ENCODE measurements around the gene JAGN1. TPM values are rescaled to one million over a fixed set of nuclear protein-coding genes. Genes with fewer than 3 reads are reported as not detected.

The JAGN1 gene
- total RNA-seq, 4 donors from 2014 or later: 24.7 to 40.8 (median 33.3) TPM

- TF ChIP-seq POLR2A (IDR thresholded peaks at IDR 0.05) (no peak), CTCF (IDR thresholded peaks at IDR 0.05) (no peak)
- intact Hi-C loops (cut with DNase I): loop anchor here (10.0 kb wide), 1 partner anchor 73 kb away; no protein-coding TSS in a partner anchor
- Histone ChIP-seq H3K36me3 (peaks cover 5 to 47% (median 10%) of the 10 kb centered on the region in 3 donors), H3K9me3 (no peaks in the 10 kb centered on the region), H3K27ac (no peak overlapping the region), H3K27me3 (no peaks in the 10 kb centered on the region), H3K4me1 (peaks cover 0 to 20% (median 0%) of the 10 kb centered on the region in 3 donors), H3K4me3 (no peak overlapping the region)
- 77 to 78% methylated on average over 4 of the region's 4 CpGs for WGBS, 2 donors
- no peak for DNase-seq
These were observed 51.8 kb downstream of the JAGN1 start for GRCh38 chr3:9942164-9942563.

- DNase-seq: no peak
- H3K9me3 ChIP-seq: no peaks in the 10 kb centered on the region
- no peak overlapping the region for H3K4me3 ChIP-seq
- no peaks in the 10 kb centered on the region for H3K27me3 ChIP-seq
- H3K4me1 ChIP-seq: peaks cover 5 to 30% (median 7%) of the 10 kb centered on the region in 3 donors
- TF ChIP-seq POLR2A (IDR thresholded peaks at IDR 0.05) (no peak), CTCF (IDR thresholded peaks at IDR 0.05) (no peak)
- intact Hi-C loops (cut with DNase I): loop anchor here (10.0 kb wide), 1 partner anchor 72 kb away; no protein-coding TSS in a partner anchor
- 78 to 80% methylated on average over 7 to 9 of the region's 11 CpGs for WGBS, 2 donors
- H3K27ac ChIP-seq: no peak overlapping the region
- peaks cover 0 to 38% (median 5%) of the 10 kb centered on the region in 3 donors for H3K36me3 ChIP-seq
These were observed 52.7 kb downstream of the JAGN1 start for GRCh38 chr3:9942934-9943690.

Small RNA genes within 50 kb of the gene (small RNA-seq; reads per million reads assigned to genes)
- 0 reads per million in 4 donors for gene RNU6-882P

Other genes starting within 250 kb of the JAGN1 start
- gene MTMR14, start 241.1 kb upstream of the JAGN1 start, total RNA-seq: 10 to 100 TPM; 21.4 to 29.6 (median 22.9) TPM
- gene CPNE9, start 186.8 kb upstream of the JAGN1 start, total RNA-seq: not detected
- 10 to 100 TPM in 3 of 4 donors, 1 to 10 TPM in 1; 9.8 to 18.3 (median 15.4) TPM for gene BRPF1, start 158.9 kb upstream of the JAGN1 start, total RNA-seq
- gene OGG1, start 140.7 kb upstream of the JAGN1 start, total RNA-seq: 10 to 100 TPM in 2 of 4 donors, 1 to 10 TPM in 2; 9.5 to 20.6 (median 10.5) TPM
- gene CAMK1, start 120.7 kb upstream of the JAGN1 start, total RNA-seq: 10 to 100 TPM in 2 of 4 donors, 1 to 10 TPM in 2; 2.9 to 19.6 (median 7.6) TPM
- gene TADA3, start 98.1 kb upstream of the JAGN1 start, total RNA-seq: 10 to 100 TPM; 34.7 to 54.4 (median 44.8) TPM
- 100 to 1,000 TPM; 125 to 244 (median 167) TPM for gene ARPC4, start 97.5 kb upstream of the JAGN1 start, total RNA-seq
- gene TTLL3, start 80.3 kb upstream of the JAGN1 start, total RNA-seq: 10 to 100 TPM in 3 of 4 donors, 1 to 10 TPM in 1; 7.6 to 29.2 (median 10.2) TPM
- gene RPUSD3, start 46.6 kb upstream of the JAGN1 start, total RNA-seq: 10 to 100 TPM; 34.7 to 46.4 (median 41.4) TPM
- not detected for gene CIDEC, start 10.4 kb upstream of the JAGN1 start, total RNA-seq
- 10 to 100 TPM in 3 of 4 donors, 1 to 10 TPM in 1; 7.5 to 15.3 (median 12.1) TPM for gene IL17RE, start 12.2 kb downstream of the JAGN1 start, total RNA-seq
- 10 to 100 TPM; 30.6 to 48.7 (median 37.4) TPM for gene IL17RC, start 26.5 kb downstream of the JAGN1 start, total RNA-seq
- gene CRELD1, start 43.2 kb downstream of the JAGN1 start, total RNA-seq: 10 to 100 TPM; 10.8 to 17.0 (median 13.8) TPM
- 1 to 10 TPM in 2 of 4 donors, under 1 TPM in 2; 0.72 to 1.9 (median 1.0) TPM for gene PRRT3, start 61.8 kb downstream of the JAGN1 start, total RNA-seq
- gene EMC3, start 96.2 kb downstream of the JAGN1 start, total RNA-seq: 100 to 1,000 TPM in 1 of 4 donors, 10 to 100 TPM in 3; 36.4 to 113 (median 82.5) TPM
- 10 to 100 TPM in 2 of 4 donors, 1 to 10 TPM in 2; 3.8 to 15.5 (median 11.1) TPM for gene FANCD2, start 135.8 kb downstream of the JAGN1 start, total RNA-seq
- not detected for gene FANCD2OS, start 217.6 kb downstream of the JAGN1 start, total RNA-seq
- gene BRK1, start 225.1 kb downstream of the JAGN1 start, total RNA-seq: 100 to 1,000 TPM in 2 of 4 donors, 10 to 100 TPM in 2; 52.0 to 134 (median 100) TPM